ENCODE measurements around the gene MTA1.

Gene MTA1

DNA sequence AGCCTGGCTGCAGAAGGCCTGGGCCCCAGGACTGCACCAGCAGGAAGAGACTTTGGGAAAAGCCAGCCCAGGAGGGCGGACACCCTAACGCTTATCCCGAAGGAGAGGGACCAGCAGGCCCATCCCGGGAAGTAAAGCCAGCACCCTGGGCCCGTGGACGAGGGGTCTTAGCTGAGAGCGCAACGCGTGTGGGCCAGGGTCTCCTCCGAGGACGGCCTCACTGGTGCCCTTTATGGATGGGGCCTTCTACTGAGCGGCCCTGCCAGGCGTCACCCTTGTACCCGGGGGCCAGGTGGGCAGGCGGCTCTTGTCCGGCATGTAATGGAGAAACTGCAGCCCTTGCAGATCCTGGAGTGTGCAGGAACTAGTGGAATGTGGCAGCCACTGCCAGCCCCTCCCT is 85.5 kb downstream of the MTA1 start:
- no peaks in the 10 kb centered on the region for H3K4me1 ChIP-seq (ENCODE audit: low read length)
- H3K9ac ChIP-seq (ENCODE audit: low read length), result no peak overlapping the region
- H3K4me2 ChIP-seq (ENCODE audit: low read depth, low read length), result no peak overlapping the region

GRCh38 chr14:105507247-105507646 is 87.6 kb downstream of the MTA1 start:
- Histone ChIP-seq H3K36me3 (replicated peaks; ENCODE audit: insufficient read depth, low read length) (no peaks in the 10 kb centered on the region), H3K79me2 (ENCODE audit: low read length) (no peaks in the 10 kb centered on the region), H3K4me2 (ENCODE audit: low read depth, low read length) (no peak overlapping the region), H3F3A (ENCODE audit: insufficient read depth, low read length) (no peaks in the 10 kb centered on the region), H3K4me1 (ENCODE audit: low read length) (no peaks in the 10 kb centered on the region), H3K4me3 (ENCODE audit: low read length) (no peak overlapping the region), H3K9me3 (replicated peaks; ENCODE audit: insufficient read depth, low read length) (no peaks in the 10 kb centered on the region), H3K9ac (ENCODE audit: low read length) (no peak overlapping the region), H4K20me1 (ENCODE audit: insufficient read depth, low read length) (no peaks in the 10 kb centered on the region), H3K27ac (ENCODE audit: low read length) (no peak overlapping the region), H3K9me2 (replicated peaks; ENCODE audit: insufficient read depth, low read length) (no peaks in the 10 kb centered on the region), H2AFZ (ENCODE audit: low read length) (no peak overlapping the region), H3K27me3 (replicated peaks; ENCODE audit: insufficient read depth, low read length) (peaks cover 74% of the 10 kb centered on the region)
- no peak for DNase-seq
- no peak for TF ChIP-seq EZH2phosphoT487 (IDR thresholded peaks at IDR 0.05; ENCODE audit: low read length)
- TF ChIP-seq CTCF (IDR thresholded peaks at IDR 0.05; ENCODE audit: low read length), result no peak
- no peak for TF ChIP-seq EZH2 (optimal IDR thresholded peaks at IDR 0.05; ENCODE audit: low read depth, low read length)

More for the DNA sequence above, 85.5 kb downstream of the MTA1 start:
- H3K27me3 ChIP-seq (replicated peaks; ENCODE audit: insufficient read depth, low read length), result peaks cover 60% of the 10 kb centered on the region
- H3K9me2 ChIP-seq (replicated peaks; ENCODE audit: insufficient read depth, low read length), result no peaks in the 10 kb centered on the region
- H3K4me3 ChIP-seq (ENCODE audit: low read length), result no peak overlapping the region
- DNase-seq, result no peak
- no peaks in the 10 kb centered on the region for H3K79me2 ChIP-seq (ENCODE audit: low read length)
- H3K27ac ChIP-seq (ENCODE audit: low read length), result no peak overlapping the region
- TF ChIP-seq EZH2 (optimal IDR thresholded peaks at IDR 0.05; ENCODE audit: low read depth, low read length) (no peak), CTCF (IDR thresholded peaks at IDR 0.05; ENCODE audit: low read length) (no peak), EZH2phosphoT487 (IDR thresholded peaks at IDR 0.05; ENCODE audit: low read length) (no peak)
- H3K9me3 ChIP-seq (replicated peaks; ENCODE audit: insufficient read depth, low read length), result no peaks in the 10 kb centered on the region
- no peaks in the 10 kb centered on the region for H3K36me3 ChIP-seq (replicated peaks; ENCODE audit: insufficient read depth, low read length)
- H4K20me1 ChIP-seq (ENCODE audit: insufficient read depth, low read length), result no peaks in the 10 kb centered on the region
- no peaks in the 10 kb centered on the region for H3F3A ChIP-seq (ENCODE audit: insufficient read depth, low read length)
- no peak overlapping the region for H2AFZ ChIP-seq (ENCODE audit: low read length)

- H3K4me2 ChIP-seq (ENCODE audit: low read depth, low read length), result no peak overlapping the region
- H3K27ac ChIP-seq (ENCODE audit: low read length), result no peak overlapping the region
- peaks cover 81% of the 10 kb centered on the region for H3K27me3 ChIP-seq (replicated peaks; ENCODE audit: insufficient read depth, low read length)
- H3K9me3 ChIP-seq (replicated peaks; ENCODE audit: insufficient read depth, low read length), result no peaks in the 10 kb centered on the region
- H3F3A ChIP-seq (ENCODE audit: insufficient read depth, low read length), result no peaks in the 10 kb centered on the region
- no peak overlapping the region for H3K9ac ChIP-seq (ENCODE audit: low read length)
- H3K9me2 ChIP-seq (replicated peaks; ENCODE audit: insufficient read depth, low read length), result no peaks in the 10 kb centered on the region
- no peaks in the 10 kb centered on the region for H4K20me1 ChIP-seq (ENCODE audit: insufficient read depth, low read length)
- DNase-seq, result no peak
- H3K4me3 ChIP-seq (ENCODE audit: low read length), result no peak overlapping the region
- TF ChIP-seq EZH2phosphoT487 (IDR thresholded peaks at IDR 0.05; ENCODE audit: low read length), result no peak
- TF ChIP-seq EZH2 (optimal IDR thresholded peaks at IDR 0.05; ENCODE audit: low read depth, low read length), result no peak
- no peak for TF ChIP-seq CTCF (IDR thresholded peaks at IDR 0.05; ENCODE audit: low read length)
- H2AFZ ChIP-seq (ENCODE audit: low read length), result no peak overlapping the region
- no peaks in the 10 kb centered on the region for H3K4me1 ChIP-seq (ENCODE audit: low read length)
- H3K36me3 ChIP-seq (replicated peaks; ENCODE audit: insufficient read depth, low read length), result no peaks in the 10 kb centered on the region
- H3K79me2 ChIP-seq (ENCODE audit: low read length), result no peaks in the 10 kb centered on the region
Measured at GRCh38 chr14:105508069-105508468, 88.4 kb downstream of the MTA1 start.

Data from MM.1S (cell line).